HepG2 (cell line): Measurements from ENCODE around the gene FAM149A. TPM values are rescaled to one million over a fixed set of nuclear protein-coding genes. Genes with fewer than 3 reads are reported as not detected.

Experiments
- ATAC-seq: fragments of 200-7000 bp; cut with Tn5 transposase; 3 replicates; pipeline ENCODE4 v1.9.1; 2020; ENCODE audit warnings: mild to moderate bottlenecking, moderate library complexity
- BruUV-seq: library from RNA; stranded (reverse); fragments of 400-500 nt; replicated peaks from 2 replicates; lab custom pipeline; 2021; lab: Mats Ljungman, UMichigan
- CTCF ChIA-PET: fragments of 300-600 bp; formaldehyde crosslinking; extraction: SDS; loops from one replicate; lab custom pipeline; 2021; ENCODE audit warnings: low total read pairs, inconsistent platforms, low intra/inter-chr PET ratio; lab: Yijun Ruan, JAX
- POLR2A ChIA-PET: fragments of 350-600 bp; sonication (Branson Sonifier 250); formaldehyde crosslinking; loops from one replicate; lab custom pipeline; 2020; ENCODE audit warnings: antibody characterized with exemption, inconsistent platforms; lab: Yijun Ruan, JAX
- DNase-seq: peaks from one replicate; pipeline ENCODE4 v3.0.0-alpha.2; 2015; ENCODE audit warnings: low spot score
- FAIRE-seq: peaks from 3 replicates; lab custom pipeline; 2011; peaks lifted over from hg19 to GRCh38; lab: Jason Lieb, UNC
- H2AFZ ChIP-seq: one replicate; pipeline ENCODE4 v1.6.1; 2011; ENCODE audit warnings: low read length, inconsistent platforms
- H3K27ac ChIP-seq: fragments of 300-600 bp; 3 replicates; pipeline ENCODE4 v1.8.0; 2011; ENCODE audit warnings: mixed run types, mild to moderate bottlenecking, mixed read lengths, low read length, inconsistent platforms; ENCODE audit not compliant: insufficient read depth; ENCODE audit errors: extremely low read length
- H3K27me3 ChIP-seq, 2 experiments: fragments of 200-600 bp in 1 of 2; 2 replicates in 1 of 2; 3 replicates in 1 of 2; pipeline versions ENCODE4 v1.6.0 to v1.8.0; 2011; ENCODE audit warnings: low read length in 2 of 2, mild to moderate bottlenecking in 2 of 2, moderate library complexity in 2 of 2, inconsistent platforms in 1 of 2; ENCODE audit not compliant: insufficient read depth in 2 of 2, control insufficient read depth in 1 of 2
- H3K36me3 ChIP-seq, 2 experiments: fragments of 200-600 bp in 1 of 2; replicated peaks in 1 of 2; 2 replicates in 1 of 2; 3 replicates in 1 of 2; pipeline versions ENCODE4 v1.5.1 to v1.8.0; 2011; ENCODE audit warnings: low read length in 2 of 2, inconsistent platforms in 1 of 2; ENCODE audit not compliant: insufficient read depth in 2 of 2, control insufficient read depth in 1 of 2
- H3K4me1 ChIP-seq: 2 replicates; pipeline ENCODE4 v1.5.1; 2012; ENCODE audit warnings: low read length, inconsistent platforms; ENCODE audit not compliant: insufficient read depth
- H3K4me2 ChIP-seq: 2 replicates; pipeline ENCODE4 v1.6.0; 2011; ENCODE audit warnings: low read depth, low read length, inconsistent platforms
- H3K4me3 ChIP-seq, 3 experiments: fragments of 200-600 bp in 1 of 3; sonication (generic), shearing (Covaris generic) in 1 of 3; replicated peaks in 1 of 3; 2 replicates each; pipeline ENCODE4 v1.5.1; 2011 to 2016; ENCODE audit warnings: low read length in 3 of 3, inconsistent platforms in 2 of 3, low read depth in 2 of 3, mild to moderate bottlenecking in 2 of 3, control low read depth in 1 of 3, mixed read lengths in 1 of 3; ENCODE audit not compliant: insufficient read depth in 1 of 3
- H3K79me2 ChIP-seq: one replicate; pipeline ENCODE4 v1.6.1; 2011; ENCODE audit warnings: low read length, inconsistent platforms; ENCODE audit not compliant: insufficient read depth
- H3K9ac ChIP-seq: 2 replicates; pipeline ENCODE4 v1.6.0; 2011; ENCODE audit warnings: mild to moderate bottlenecking, low read depth, low read length, inconsistent platforms; ENCODE audit not compliant: insufficient read depth
- H3K9me3 ChIP-seq: 2 replicates; pipeline ENCODE4 v1.5.1; 2012; ENCODE audit warnings: mild to moderate bottlenecking, low read length
- H4K20me1 ChIP-seq: 2 replicates; pipeline ENCODE4 v1.6.0; 2011; ENCODE audit warnings: inconsistent platforms, mild to moderate bottlenecking, low read length, moderate library complexity; ENCODE audit not compliant: insufficient read depth
- IRX3 ChIP-seq: sonication (generic); formaldehyde crosslinking; IDR thresholded peaks from 2 replicates; pipeline ENCODE4 v1.8.1; 2023; ENCODE audit warnings: mild to moderate bottlenecking, low read depth, missing genetic modification reagents, borderline replicate concordance
- LBX2 ChIP-seq: sonication (generic); formaldehyde crosslinking; IDR thresholded peaks from 2 replicates; pipeline ENCODE4 v1.5.0; 2020; ENCODE audit warnings: missing genetic modification reagents, mild to moderate bottlenecking, borderline replicate concordance
- PRPF4 ChIP-seq: fragments of 200-400 bp; formaldehyde crosslinking; IDR thresholded peaks from 2 replicates; pipeline ENCODE4 v1.6.1; 2016; ENCODE audit warnings: low read length, low read depth; ENCODE audit not compliant: poor library complexity, severe bottlenecking
- SIX4 ChIP-seq: sonication (generic); formaldehyde crosslinking; IDR thresholded peaks from 2 replicates; pipeline ENCODE4 v1.4.0; 2020; ENCODE audit warnings: missing genetic modification reagents
- ZNF33B ChIP-seq: sonication (generic); formaldehyde crosslinking; IDR thresholded peaks from 2 replicates; pipeline ENCODE4 v1.5.1; 2020; ENCODE audit warnings: mild to moderate bottlenecking, missing genetic modification reagents
- ZNF639 ChIP-seq: conservative IDR thresholded peaks from 2 replicates; pipeline ENCODE4 v1.6.1; 2018; ENCODE audit warnings: missing genetic modification reagents
- WGBS: methylation state at CpG from one replicate; pipeline ENCODE4 v1.1.6; 2017; ENCODE audit warnings: low lambda C conversion rate; 5-methylcytosine and 5-hydroxymethylcytosine counted together
- in situ Hi-C: cut with HindIII; loops from 2 replicates; pipeline ENCODE4 v1.10.0; 2017; ENCODE audit warnings: low pct_unique_long_range_greater_than_20kb; ENCODE audit not compliant: extremely low pct_ligation_motif_present
- intact Hi-C: fragments of 100-400 bp; cut with micrococcal nuclease; formaldehyde crosslinking; loops from one replicate; pipeline ENCODE4 v1.10.0; 2022; ENCODE audit not compliant: unreplicated experiment
- polyA plus RNA-seq, 8 experiments: library from polyadenylated mRNA; depleted of rRNA in 3 of 8; stranded (reverse) in 7 of 8; unstranded in 1 of 8; fragments of >200 nt; fragmentation: Illumina TruSeq in 4 of 8; extraction: Trizol in 4 of 8; gene quantifications; 2 replicates each; pipeline versions ENCODE4 v1.2.1 to v1.2.3, GENCODE V29; 2011 to 2016; ENCODE audit warnings: low read depth in 4 of 8, missing spikeins in 1 of 8, mixed read lengths in 1 of 8; ENCODE audit not compliant: insufficient read depth in 1 of 8
- total RNA-seq, 5 experiments: library from RNA; depleted of rRNA; stranded (reverse); fragments of >200 nt; fragmentation: Illumina TruSeq; extraction: Trizol; gene quantifications; 2 replicates each; pipeline ENCODE4 v1.2.3, GENCODE V29; 2016; ENCODE audit warnings: low read depth in 1 of 5

The FAM149A gene
- total and polyA plus RNA-seq, 2 of the 13 experiments (the other 11 are each of a cell fraction or from before 2014, with no cell fraction given), result not detected

GRCh38 chr4:186134861-186135260 is 30.4 kb downstream of the FAM149A start:
- Histone ChIP-seq H3K27me3 (peaks cover 0 to 8% of the 10 kb centered on the region in 2 experiments; a peak in 1 of 5 replicates), H4K20me1 (no peaks in the 10 kb centered on the region), H3K9ac (no peak overlapping the region), H3K27ac (no peak overlapping the region), H3K4me2 (no peak overlapping the region), H2AFZ (no peak overlapping the region), H3K4me1 (no peaks in the 10 kb centered on the region), H3K4me3 (no peak overlapping the region), H3K9me3 (no peaks in the 10 kb centered on the region), H3K36me3 (no peaks in the 10 kb centered on the region), H3K79me2 (no peaks in the 10 kb centered on the region)
- intact Hi-C loops, result loop anchor here (10.0 kb wide), 1 partner anchor 500 kb away; no protein-coding TSS in a partner anchor
- ChIA-PET CTCF (no interaction called here), POLR2A (no interaction called here)
- no peak for TF ChIP-seq IRX3
- TF ChIP-seq LBX2 (CRISPR knock-in tag), result no peak
- no peak for TF ChIP-seq PRPF4
- no peak for TF ChIP-seq ZNF639
- TF ChIP-seq ZNF33B (CRISPR knock-in tag), result no peak
- no peak for TF ChIP-seq SIX4 (CRISPR knock-in tag)
- ATAC-seq, result no peak
- in situ Hi-C loops, result no loop called here
- no TSS peak for BruUV-seq
- no peak for FAIRE-seq
- DNase-seq, result no peak
- 46% methylated on average over 9 of the region's 11 CpGs for WGBS
